ENCODE measurements around the gene CMIP.

GRCh38 chr16:81710044-81710443 lies 265.4 kb downstream of the CMIP start:
- TF ChIP-seq, protein P1, sequence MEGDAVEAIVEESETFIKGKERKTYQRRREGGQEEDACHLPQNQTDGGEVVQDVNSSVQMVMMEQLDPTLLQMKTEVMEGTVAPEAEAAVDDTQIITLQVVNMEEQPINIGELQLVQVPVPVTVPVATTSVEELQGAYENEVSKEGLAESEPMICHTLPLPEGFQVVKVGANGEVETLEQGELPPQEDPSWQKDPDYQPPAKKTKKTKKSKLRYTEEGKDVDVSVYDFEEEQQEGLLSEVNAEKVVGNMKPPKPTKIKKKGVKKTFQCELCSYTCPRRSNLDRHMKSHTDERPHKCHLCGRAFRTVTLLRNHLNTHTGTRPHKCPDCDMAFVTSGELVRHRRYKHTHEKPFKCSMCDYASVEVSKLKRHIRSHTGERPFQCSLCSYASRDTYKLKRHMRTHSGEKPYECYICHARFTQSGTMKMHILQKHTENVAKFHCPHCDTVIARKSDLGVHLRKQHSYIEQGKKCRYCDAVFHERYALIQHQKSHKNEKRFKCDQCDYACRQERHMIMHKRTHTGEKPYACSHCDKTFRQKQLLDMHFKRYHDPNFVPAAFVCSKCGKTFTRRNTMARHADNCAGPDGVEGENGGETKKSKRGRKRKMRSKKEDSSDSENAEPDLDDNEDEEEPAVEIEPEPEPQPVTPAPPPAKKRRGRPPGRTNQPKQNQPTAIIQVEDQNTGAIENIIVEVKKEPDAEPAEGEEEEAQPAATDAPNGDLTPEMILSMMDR (conservative IDR thresholded peaks at IDR 0.05 in 1 of 2, IDR thresholded peaks at IDR 0.05 in 1 of 2; ENCODE audit: extremely low read depth in 1 of 2, insufficient read depth in 1 of 2, low read depth in 1 of 2, low read length in 2 of 2) = no peak
- no peak for TF ChIP-seq EZH2 (IDR thresholded peaks at IDR 0.05; ENCODE audit: borderline replicate concordance, low read length)
